Mucosa of stomach (tissue), 1 donor: ENCODE measurements around the gene BRD1.

Source experiments
- H3K27me3 ChIP-seq: one replicate; pipeline ENCODE4 v1.7.0; 2013; ENCODE audit warnings: mild to moderate bottlenecking, low read length; ENCODE audit not compliant: control insufficient read depth, insufficient read depth
- H3K36me3 ChIP-seq: one replicate; pipeline ENCODE4 v1.7.0; 2013; ENCODE audit warnings: low read length; ENCODE audit not compliant: control insufficient read depth, insufficient read depth
- H3K4me1 ChIP-seq: one replicate; pipeline ENCODE4 v1.7.0; 2013; ENCODE audit warnings: mild to moderate bottlenecking, low read length; ENCODE audit not compliant: control insufficient read depth, insufficient read depth
- H3K4me3 ChIP-seq: one replicate; pipeline ENCODE4 v1.7.0; 2013; ENCODE audit warnings: low read length
- H3K9ac ChIP-seq: one replicate; pipeline ENCODE4 v1.7.0; 2013; ENCODE audit warnings: mild to moderate bottlenecking, low read length, moderate library complexity
- H3K9me3 ChIP-seq: one replicate; pipeline ENCODE4 v1.7.0; 2013; ENCODE audit warnings: mild to moderate bottlenecking, low read length, moderate library complexity; ENCODE audit not compliant: control insufficient read depth
- donor health status: Pancreatic carcinoma.

Gene BRD1

GRCh38 chr22:49738006-49738405 lies 89.7 kb downstream of the BRD1 start:
- no peaks in the 10 kb centered on the region for H3K4me1 ChIP-seq
- H3K9ac ChIP-seq: no peak overlapping the region
- H3K27me3 ChIP-seq: no peaks in the 10 kb centered on the region
- H3K36me3 ChIP-seq: no peaks in the 10 kb centered on the region
- no peak overlapping the region for H3K4me3 ChIP-seq
- H3K9me3 ChIP-seq: no peaks in the 10 kb centered on the region

GRCh38 chr22:49737101-49737551 lies 90.5 kb downstream of the BRD1 start:
- Histone ChIP-seq H3K9ac (no peak overlapping the region), H3K27me3 (no peaks in the 10 kb centered on the region), H3K36me3 (no peaks in the 10 kb centered on the region), H3K4me1 (no peaks in the 10 kb centered on the region), H3K4me3 (no peak overlapping the region), H3K9me3 (no peaks in the 10 kb centered on the region)

- no peak overlapping the region for H3K9ac ChIP-seq
- H3K4me1 ChIP-seq: no peaks in the 10 kb centered on the region
- no peaks in the 10 kb centered on the region for H3K27me3 ChIP-seq
- H3K9me3 ChIP-seq: no peaks in the 10 kb centered on the region
- H3K36me3 ChIP-seq: no peaks in the 10 kb centered on the region
- H3K4me3 ChIP-seq: no peak overlapping the region
These were observed 91.1 kb downstream of the BRD1 start for GRCh38 chr22:49736538-49736937.

- H3K36me3 ChIP-seq: no peaks in the 10 kb centered on the region
- no peaks in the 10 kb centered on the region for H3K9me3 ChIP-seq
- H3K27me3 ChIP-seq: no peaks in the 10 kb centered on the region
- H3K9ac ChIP-seq: no peak overlapping the region
- H3K4me3 ChIP-seq: no peak overlapping the region
- H3K4me1 ChIP-seq: no peaks in the 10 kb centered on the region
These were observed 91.7 kb downstream of the BRD1 start for GRCh38 chr22:49735901-49736421.

- Histone ChIP-seq H3K27me3 (no peaks in the 10 kb centered on the region), H3K9me3 (no peaks in the 10 kb centered on the region), H3K36me3 (no peaks in the 10 kb centered on the region), H3K4me3 (no peak overlapping the region), H3K4me1 (no peaks in the 10 kb centered on the region), H3K9ac (no peak overlapping the region)
These were observed 92.2 kb downstream of the BRD1 start for GRCh38 chr22:49735411-49735900.

- no peak overlapping the region for H3K4me3 ChIP-seq
- H3K27me3 ChIP-seq: no peaks in the 10 kb centered on the region
- H3K36me3 ChIP-seq: no peaks in the 10 kb centered on the region
These were observed 92.8 kb downstream of the BRD1 start for GRCh38 chr22:49734882-49735281.

GRCh38 chr22:49734390-49734789 lies 93.3 kb downstream of the BRD1 start:
- Histone ChIP-seq H3K4me1 (no peaks in the 10 kb centered on the region), H3K9me3 (no peaks in the 10 kb centered on the region), H3K4me3 (no peak overlapping the region), H3K9ac (no peak overlapping the region), H3K36me3 (no peaks in the 10 kb centered on the region), H3K27me3 (no peaks in the 10 kb centered on the region)

More at GRCh38 chr22:49734882-49735281, 92.8 kb downstream of the BRD1 start:
- no peaks in the 10 kb centered on the region for H3K4me1 ChIP-seq
- no peak overlapping the region for H3K9ac ChIP-seq
- no peaks in the 10 kb centered on the region for H3K9me3 ChIP-seq

GRCh38 chr22:49733631-49734030 lies 94.0 kb downstream of the BRD1 start:
- Histone ChIP-seq H3K9me3 (no peaks in the 10 kb centered on the region), H3K27me3 (no peaks in the 10 kb centered on the region), H3K36me3 (no peaks in the 10 kb centered on the region)

GRCh38 chr22:49730656-49731055 lies 97.0 kb downstream of the BRD1 start:
- Histone ChIP-seq H3K4me1 (no peaks in the 10 kb centered on the region), H3K27me3 (peaks cover 17% of the 10 kb centered on the region), H3K9me3 (no peaks in the 10 kb centered on the region), H3K36me3 (no peaks in the 10 kb centered on the region), H3K9ac (no peak overlapping the region), H3K4me3 (no peak overlapping the region)

More at GRCh38 chr22:49733631-49734030, 94.0 kb downstream of the BRD1 start:
- no peak overlapping the region for H3K4me3 ChIP-seq
- H3K9ac ChIP-seq: no peak overlapping the region
- no peaks in the 10 kb centered on the region for H3K4me1 ChIP-seq

- peaks cover 33% of the 10 kb centered on the region for H3K27me3 ChIP-seq
- H3K9me3 ChIP-seq: no peaks in the 10 kb centered on the region
- H3K4me3 ChIP-seq: no peak overlapping the region
- no peaks in the 10 kb centered on the region for H3K36me3 ChIP-seq
- H3K4me1 ChIP-seq: peaks cover 9% of the 10 kb centered on the region
- no peak overlapping the region for H3K9ac ChIP-seq
These were observed 99.0 kb downstream of the BRD1 start for GRCh38 chr22:49728570-49729271.

GRCh38 chr22:49727881-49728569 lies 99.6 kb downstream of the BRD1 start:
- peaks cover 9% of the 10 kb centered on the region for H3K4me1 ChIP-seq
- H3K4me3 ChIP-seq: no peak overlapping the region
- no peaks in the 10 kb centered on the region for H3K9me3 ChIP-seq
- peaks cover 33% of the 10 kb centered on the region for H3K27me3 ChIP-seq
- H3K36me3 ChIP-seq: no peaks in the 10 kb centered on the region
- H3K9ac ChIP-seq: no peak overlapping the region

- peaks cover 33% of the 10 kb centered on the region for H3K27me3 ChIP-seq
- no peaks in the 10 kb centered on the region for H3K9me3 ChIP-seq
- H3K9ac ChIP-seq: no peak overlapping the region
- H3K4me3 ChIP-seq: no peak overlapping the region
- peaks cover 9% of the 10 kb centered on the region for H3K4me1 ChIP-seq
- H3K36me3 ChIP-seq: no peaks in the 10 kb centered on the region
These were observed 100.3 kb downstream of the BRD1 start for GRCh38 chr22:49727191-49727880.
